Esophagus muscularis mucosa (tissue), 4 donors: Measurements from ENCODE around the gene SH3PXD2A. TPM values are rescaled to one million over a fixed set of nuclear protein-coding genes. Genes with fewer than 3 reads are reported as not detected.
A peak's percentile ranks its signal among the peaks of the same experiment; 100 is the strongest.
"Not testable (repeated sequence)": the region's sequence is repeated elsewhere in the genome, so short reads cannot be mapped to it uniquely, and the experiment has no call there.

Source experiments
- DNase-seq: peaks from one replicate; pipeline ENCODE4 v3.0.0-alpha.2; 2017; ENCODE audit errors: extremely low spot score
- H3K27ac ChIP-seq, 4 donors: fragments of 200-600 bp; sonication (generic); replicated peaks in 1 of 4; 1 replicate in 3 of 4; 2 replicates in 1 of 4; pipeline ENCODE4 v1.5.1; 2016 to 2019; ENCODE audit warnings: mild to moderate bottlenecking in 1 of 4
- H3K27me3 ChIP-seq, 4 donors: fragments of 200-600 bp; sonication (generic); one replicate each; pipeline versions ENCODE4 v1.5.1 to v1.6.0; 2016 to 2019
- H3K36me3 ChIP-seq, 4 donors: fragments of 200-600 bp; sonication (generic); one replicate each; pipeline ENCODE4 v1.5.1; 2016 to 2019
- H3K4me1 ChIP-seq, 4 donors: fragments of 200-600 bp; sonication (generic); one replicate each; pipeline ENCODE4 v1.5.1; 2016 to 2019
- H3K4me3 ChIP-seq, 4 donors: fragments of 200-600 bp; sonication (generic); 1 replicate in 2 of 4; 2 replicates in 2 of 4; pipeline ENCODE4 v1.5.1; 2016 to 2019; ENCODE audit warnings: mild to moderate bottlenecking in 4 of 4, moderate library complexity in 1 of 4
- H3K9me3 ChIP-seq, 4 donors: fragments of 200-600 bp; sonication (generic); 1 replicate in 3 of 4; 2 replicates in 1 of 4; pipeline ENCODE4 v1.5.1; 2016 to 2019
- EP300 ChIP-seq: sonication (generic); formaldehyde crosslinking; IDR thresholded peaks from one replicate; pipeline ENCODE4 v1.6.1; 2017; ENCODE audit warnings: antibody characterized with exemption
- POLR2A ChIP-seq: fragments of 450-650 bp; IDR thresholded peaks from one replicate; pipeline ENCODE4 v1.6.1; 2017; ENCODE audit warnings: antibody characterized with exemption, moderate library complexity, mild to moderate bottlenecking, low read depth
- POLR2AphosphoS5 ChIP-seq, 2 donors: sonication (generic); formaldehyde crosslinking; IDR thresholded peaks; one replicate each; pipeline ENCODE4 v1.6.1; 2017; ENCODE audit warnings: antibody characterized with exemption in 2 of 2
- WGBS: methylation state at CpG from one replicate; pipeline ENCODE4 v1.1.5; 2018; 5-methylcytosine and 5-hydroxymethylcytosine counted together
- intact Hi-C: fragments of 100-400 bp; cut with DNase I; formaldehyde crosslinking; loops from one replicate; pipeline ENCODE4 v1.15.1; 2023
- total RNA-seq, 4 donors: library from RNA; depleted of rRNA; stranded (reverse); fragments of >200 nt; gene quantifications; one replicate each; pipeline versions ENCODE4 v1.1.0 to v1.2.1, GENCODE V29; 2016
- TF ChIP-seq, protein P1 (sequence below), 3 experiments: fragments of 200-600 bp in 2 of 3; fragments of 450-650 bp in 1 of 3; sonication (generic) in 2 of 3; IDR thresholded peaks; one replicate each; pipeline ENCODE4 v1.5.1; 2017 to 2019; ENCODE audit warnings: antibody characterized with exemption in 3 of 3, mild to moderate bottlenecking in 2 of 3, moderate library complexity in 1 of 3

SH3PXD2A gene
- total RNA-seq, 4 donors from 2014 or later = 30.5 to 69.3 (median 40.0) TPM

DNA sequence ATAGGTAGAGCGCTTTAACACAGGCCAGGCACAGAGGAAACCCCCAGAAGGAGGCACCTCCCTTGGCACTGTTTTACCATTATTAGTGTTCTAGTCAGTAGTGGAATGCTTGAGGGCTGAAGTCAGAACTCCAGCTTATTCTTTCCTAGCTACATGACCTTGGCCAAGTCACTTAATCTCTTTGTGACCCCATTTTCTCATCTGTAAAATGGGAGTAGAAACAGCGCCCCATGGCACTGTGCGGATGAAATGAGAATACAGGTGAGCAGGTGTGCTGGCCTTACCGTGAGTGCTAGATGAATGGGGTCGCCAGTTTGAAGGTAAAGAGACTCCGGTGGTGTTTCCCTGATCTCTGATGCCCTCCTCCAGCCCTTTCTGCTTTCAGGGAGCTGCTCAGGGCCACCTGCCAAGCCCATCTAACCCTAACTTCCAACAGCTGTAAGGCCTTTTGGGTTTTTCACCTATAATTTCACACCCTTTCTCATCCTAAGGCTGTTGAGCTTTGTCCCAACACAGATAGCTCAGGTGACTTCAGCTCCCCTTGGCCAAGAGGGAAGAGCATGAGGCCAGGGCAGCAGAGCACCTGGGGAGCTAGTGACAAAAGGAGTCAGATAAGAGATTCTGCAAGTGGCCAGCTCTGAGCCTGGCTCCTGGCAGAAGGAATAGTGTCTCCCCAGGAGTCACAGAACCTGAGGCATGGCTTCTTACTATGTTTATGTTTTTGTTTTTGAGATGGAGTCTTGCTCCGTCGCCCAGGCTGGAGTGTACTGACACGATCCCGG is 76.8 kb downstream of the SH3PXD2A start:
- intact Hi-C loops = loop anchor here (10.0 kb wide), 1 partner anchor 76 kb away; the partner anchor contains the start of gene SH3PXD2A
- no peaks in the 10 kb centered on the region for H3K9me3 ChIP-seq
- H3K27ac ChIP-seq = peak overlapping the region in 1 of 4 donors; percentile 37
- H3K27me3 ChIP-seq = no peaks in the 10 kb centered on the region
- no peak overlapping the region for H3K4me3 ChIP-seq
- TF ChIP-seq POLR2A (no peak), EP300 (no peak), POLR2AphosphoS5 (IDR thresholded peaks at IDR 0.05) (no peak)
- TF ChIP-seq, protein P1, sequence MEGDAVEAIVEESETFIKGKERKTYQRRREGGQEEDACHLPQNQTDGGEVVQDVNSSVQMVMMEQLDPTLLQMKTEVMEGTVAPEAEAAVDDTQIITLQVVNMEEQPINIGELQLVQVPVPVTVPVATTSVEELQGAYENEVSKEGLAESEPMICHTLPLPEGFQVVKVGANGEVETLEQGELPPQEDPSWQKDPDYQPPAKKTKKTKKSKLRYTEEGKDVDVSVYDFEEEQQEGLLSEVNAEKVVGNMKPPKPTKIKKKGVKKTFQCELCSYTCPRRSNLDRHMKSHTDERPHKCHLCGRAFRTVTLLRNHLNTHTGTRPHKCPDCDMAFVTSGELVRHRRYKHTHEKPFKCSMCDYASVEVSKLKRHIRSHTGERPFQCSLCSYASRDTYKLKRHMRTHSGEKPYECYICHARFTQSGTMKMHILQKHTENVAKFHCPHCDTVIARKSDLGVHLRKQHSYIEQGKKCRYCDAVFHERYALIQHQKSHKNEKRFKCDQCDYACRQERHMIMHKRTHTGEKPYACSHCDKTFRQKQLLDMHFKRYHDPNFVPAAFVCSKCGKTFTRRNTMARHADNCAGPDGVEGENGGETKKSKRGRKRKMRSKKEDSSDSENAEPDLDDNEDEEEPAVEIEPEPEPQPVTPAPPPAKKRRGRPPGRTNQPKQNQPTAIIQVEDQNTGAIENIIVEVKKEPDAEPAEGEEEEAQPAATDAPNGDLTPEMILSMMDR (IDR thresholded peaks at IDR 0.05) = no peak
- 91% methylated on average over 10 of the region's 10 CpGs for WGBS
- no peak for DNase-seq
- H3K36me3 ChIP-seq = no peaks in the 10 kb centered on the region
- peaks cover 36 to 51% (median 44%) of the 10 kb centered on the region in 4 donors for H3K4me1 ChIP-seq

- H3K27me3 ChIP-seq = no peaks in the 10 kb centered on the region
- H3K27ac ChIP-seq = peak overlapping the region in 3 of 4 donors; percentile 1 to 17 (median 14)
- H3K36me3 ChIP-seq = no peaks in the 10 kb centered on the region
- intact Hi-C loops = loop anchor here (10.0 kb wide), 1 partner anchor 78 kb away; the partner anchor contains the start of gene SH3PXD2A
- TF ChIP-seq, protein P1 (IDR thresholded peaks at IDR 0.05) = no peak
- peak in 1 of 2 donors; percentile 23 for TF ChIP-seq POLR2AphosphoS5 (IDR thresholded peaks at IDR 0.05)
- 32% methylated on average over 5 of the region's 12 CpGs for WGBS
- no peak overlapping the region for H3K4me3 ChIP-seq
- H3K9me3 ChIP-seq = no peaks in the 10 kb centered on the region
- DNase-seq = no peak
- H3K4me1 ChIP-seq = peaks cover 46 to 54% (median 50%) of the 10 kb centered on the region in 4 donors
These were observed 78.3 kb downstream of the SH3PXD2A start for GRCh38 chr10:103776878-103777591.

DNA sequence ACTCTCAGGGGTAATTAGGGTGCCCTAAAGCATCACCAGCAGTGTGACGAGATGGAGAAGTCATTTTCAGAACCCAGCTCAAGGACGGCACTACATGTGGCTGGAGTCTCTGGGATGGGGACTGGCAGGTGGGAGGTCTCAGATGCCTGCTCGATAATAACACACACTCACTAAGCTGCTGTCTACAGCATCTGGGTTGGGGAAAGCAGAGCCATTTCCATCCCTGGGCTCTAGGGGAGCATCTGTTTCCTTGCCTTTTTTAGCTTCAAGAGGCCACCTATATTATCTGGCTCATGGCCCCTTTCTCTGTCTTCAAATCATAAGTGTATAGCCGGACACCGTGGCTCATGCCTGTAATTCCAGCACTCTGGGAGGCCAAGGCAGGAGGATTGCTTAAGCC is 79.6 kb downstream of the SH3PXD2A start:
- H3K27ac ChIP-seq = peak overlapping the region in 1 of 4 donors; percentile 31
- H3K9me3 ChIP-seq = no peaks in the 10 kb centered on the region
- no peaks in the 10 kb centered on the region for H3K36me3 ChIP-seq
- H3K4me3 ChIP-seq = no peak overlapping the region
- TF ChIP-seq, protein P1 (IDR thresholded peaks at IDR 0.05) = no peak
- TF ChIP-seq POLR2A (no peak), EP300 (no peak), POLR2AphosphoS5 (IDR thresholded peaks at IDR 0.05) (no peak)
- intact Hi-C loops = loop anchor here (10.0 kb wide), 1 partner anchor 79 kb away; the partner anchor contains the start of gene SH3PXD2A
- 91% methylated on average over 4 of the region's 5 CpGs for whole genome bisulfite sequencing
- DNase-seq = no peak
- H3K27me3 ChIP-seq = no peaks in the 10 kb centered on the region
- peaks cover 47 to 59% (median 57%) of the 10 kb centered on the region in 4 donors for H3K4me1 ChIP-seq

DNA sequence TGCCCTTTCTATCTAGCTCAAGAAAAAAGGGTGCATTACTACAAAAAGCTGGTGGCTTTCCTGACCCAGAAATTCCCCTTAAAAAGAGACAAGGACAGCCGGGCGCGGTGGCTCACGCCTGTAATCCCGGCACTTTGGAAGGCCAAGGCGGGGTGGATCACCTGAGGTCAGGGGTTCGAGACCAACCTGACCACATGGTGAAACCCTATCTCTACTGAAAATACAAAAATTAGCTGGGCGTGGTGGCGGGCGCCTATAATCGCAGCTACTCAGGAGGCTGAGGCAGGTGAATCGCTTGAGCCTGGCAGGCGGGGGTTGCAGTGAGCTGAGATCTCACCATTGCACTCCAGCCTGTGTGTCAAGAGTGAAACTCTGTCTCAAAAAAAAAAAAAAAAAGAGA is 82.5 kb downstream of the SH3PXD2A start:
- Histone ChIP-seq H3K4me3 (peak overlapping the region; percentile 48 to 56 (median 52)), H3K4me1 (peaks cover 24 to 42% (median 32%) of the 10 kb centered on the region in 4 donors), H3K27ac (peak overlapping the region; percentile 74 to 85 (median 76))
- not testable (repeated sequence) for H3K36me3 ChIP-seq, H3K9me3 ChIP-seq, H3K27me3 ChIP-seq, DNase-seq
- intact Hi-C loops = loop anchor here (10.0 kb wide), 1 partner anchor 82 kb away; the partner anchor contains the start of gene SH3PXD2A
- WGBS = 67% methylated on average over 13 of the region's 13 CpGs
